AG10803 (cell line): ENCODE results near the gene BBX.

ENCODE experiments used
- DNase-seq: peaks from one replicate; pipeline ENCODE4 v3.0.0; 2010; ENCODE audit warnings: low read depth
- H3K4me3 ChIP-seq: 2 replicates; pipeline ENCODE4 v1.5.1; 2011; ENCODE audit warnings: mild to moderate bottlenecking, low read length, control low read depth
- TF ChIP-seq, protein P1 (sequence below): conservative IDR thresholded peaks from 2 replicates; pipeline ENCODE4 v1.5.1; 2011; ENCODE audit warnings: mild to moderate bottlenecking, low read length, control low read depth, inconsistent platforms

Gene BBX

GRCh38 chr3:107680698-107681097 is 157.9 kb downstream of the BBX start:
- DNase-seq: peak; percentile 48
- no peak overlapping the region for H3K4me3 ChIP-seq
- TF ChIP-seq, protein P1, sequence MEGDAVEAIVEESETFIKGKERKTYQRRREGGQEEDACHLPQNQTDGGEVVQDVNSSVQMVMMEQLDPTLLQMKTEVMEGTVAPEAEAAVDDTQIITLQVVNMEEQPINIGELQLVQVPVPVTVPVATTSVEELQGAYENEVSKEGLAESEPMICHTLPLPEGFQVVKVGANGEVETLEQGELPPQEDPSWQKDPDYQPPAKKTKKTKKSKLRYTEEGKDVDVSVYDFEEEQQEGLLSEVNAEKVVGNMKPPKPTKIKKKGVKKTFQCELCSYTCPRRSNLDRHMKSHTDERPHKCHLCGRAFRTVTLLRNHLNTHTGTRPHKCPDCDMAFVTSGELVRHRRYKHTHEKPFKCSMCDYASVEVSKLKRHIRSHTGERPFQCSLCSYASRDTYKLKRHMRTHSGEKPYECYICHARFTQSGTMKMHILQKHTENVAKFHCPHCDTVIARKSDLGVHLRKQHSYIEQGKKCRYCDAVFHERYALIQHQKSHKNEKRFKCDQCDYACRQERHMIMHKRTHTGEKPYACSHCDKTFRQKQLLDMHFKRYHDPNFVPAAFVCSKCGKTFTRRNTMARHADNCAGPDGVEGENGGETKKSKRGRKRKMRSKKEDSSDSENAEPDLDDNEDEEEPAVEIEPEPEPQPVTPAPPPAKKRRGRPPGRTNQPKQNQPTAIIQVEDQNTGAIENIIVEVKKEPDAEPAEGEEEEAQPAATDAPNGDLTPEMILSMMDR: no peak

GRCh38 chr3:107681396-107681795 is 158.6 kb downstream of the BBX start:
- no peak overlapping the region for H3K4me3 ChIP-seq
- no peak for DNase-seq
- TF ChIP-seq, protein P1: no peak

GRCh38 chr3:107682580-107682979 is 159.8 kb downstream of the BBX start:
- TF ChIP-seq, protein P1: no peak
- no peak overlapping the region for H3K4me3 ChIP-seq
- no peak for DNase-seq

DNA sequence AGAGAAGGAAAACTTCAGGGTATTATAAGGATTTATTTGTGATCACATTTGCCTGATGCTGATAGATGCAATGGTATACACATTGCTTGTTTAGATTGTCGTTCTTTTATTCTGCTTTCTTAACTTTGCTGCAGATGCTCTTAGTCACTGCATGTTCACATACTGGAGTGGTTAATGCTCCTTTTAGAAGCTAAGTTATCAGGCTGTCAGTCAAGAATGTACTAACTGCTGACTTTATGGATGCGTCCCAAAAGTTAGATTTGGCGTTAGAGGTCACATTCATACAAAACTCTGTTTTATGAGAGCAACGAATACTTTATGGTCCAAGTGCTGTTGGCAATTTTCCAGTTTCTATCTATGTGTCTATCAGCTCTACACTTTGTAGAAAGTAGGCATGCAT is 160.7 kb downstream of the BBX start:
- peak; percentile 74 for DNase-seq
- H3K4me3 ChIP-seq: no peak overlapping the region
- TF ChIP-seq, protein P1: no peak

DNA sequence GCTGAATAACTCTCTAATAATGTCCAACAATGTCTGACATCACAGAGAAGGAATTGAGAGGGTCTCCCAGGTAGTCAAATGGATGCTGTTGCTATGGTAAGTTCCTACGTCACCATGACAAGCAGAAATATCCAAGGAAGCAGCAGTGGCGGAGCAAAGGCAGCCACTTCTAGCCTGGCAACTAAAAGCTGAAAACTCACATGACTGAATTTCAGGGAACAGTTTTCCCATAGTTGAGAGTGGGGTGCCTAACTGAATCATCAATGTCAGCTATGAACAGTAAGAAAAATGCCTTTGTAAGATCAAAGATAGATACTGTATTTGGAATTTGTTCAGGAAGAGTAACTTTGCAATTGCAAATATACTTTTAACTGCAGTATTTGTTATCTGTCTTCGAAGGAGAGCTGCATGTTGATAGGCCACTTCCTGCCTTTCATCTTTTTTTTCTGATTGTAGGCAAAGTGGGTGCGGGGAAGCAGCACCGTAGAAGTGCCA is 161.7 kb downstream of the BBX start:
- DNase-seq: no peak
- TF ChIP-seq, protein P1: no peak
- H3K4me3 ChIP-seq: no peak overlapping the region

- TF ChIP-seq, protein P1: no peak
- no peak overlapping the region for H3K4me3 ChIP-seq
- DNase-seq: no peak
These were observed 162.6 kb downstream of the BBX start for GRCh38 chr3:107685383-107685782.

- H3K4me3 ChIP-seq: no peak overlapping the region
- TF ChIP-seq, protein P1: no peak
- no peak for DNase-seq
These were observed 164.4 kb downstream of the BBX start for GRCh38 chr3:107687056-107687581.
